Measurements from ENCODE around the gene DHCR24.

DHCR24 gene

DNA sequence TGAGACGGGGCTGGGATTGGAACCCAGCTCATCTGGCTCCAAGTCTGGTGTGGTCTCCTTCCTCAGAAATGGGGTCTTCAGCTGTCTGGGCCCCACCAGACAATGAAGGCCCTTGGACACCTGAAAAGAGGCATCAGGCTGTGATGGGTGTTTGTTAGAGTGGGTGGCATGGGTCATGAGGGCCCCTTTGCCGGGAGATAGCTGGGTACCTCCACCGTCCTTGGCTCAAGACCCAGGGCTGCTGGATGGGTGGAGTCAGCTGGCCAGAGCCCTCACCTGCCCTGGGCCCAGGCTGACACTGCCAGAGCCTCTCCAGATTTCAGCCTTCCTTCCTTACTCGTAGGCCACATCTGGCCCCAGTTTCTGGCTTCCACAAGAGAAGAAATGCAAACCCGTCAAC is 72.4 kb downstream of the DHCR24 start:
- no peak for TF ChIP-seq YY1 (IDR thresholded peaks at IDR 0.05; ENCODE audit: low read depth)
- no peak for TF ChIP-seq CEBPB (IDR thresholded peaks at IDR 0.05)

DNA sequence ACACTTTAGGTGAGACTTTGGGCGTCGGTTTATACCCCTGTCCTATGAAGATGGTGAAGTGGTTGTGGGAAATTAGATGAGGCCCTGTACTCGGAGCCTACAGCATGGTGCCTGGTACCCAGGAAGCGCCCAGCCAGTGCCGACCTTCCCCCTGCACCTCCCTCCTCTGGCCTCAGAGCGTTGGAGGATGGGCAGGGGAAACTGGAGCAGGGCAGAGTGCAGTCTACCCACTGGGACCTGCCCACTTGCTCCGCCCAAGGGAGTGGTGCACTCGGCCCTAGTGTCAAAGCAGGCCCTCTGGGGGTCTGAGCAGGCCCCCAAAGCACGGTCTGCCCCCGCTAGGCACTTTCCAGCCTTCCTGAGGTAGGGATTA is 72.9 kb downstream of the DHCR24 start:
- TF ChIP-seq, protein P1, sequence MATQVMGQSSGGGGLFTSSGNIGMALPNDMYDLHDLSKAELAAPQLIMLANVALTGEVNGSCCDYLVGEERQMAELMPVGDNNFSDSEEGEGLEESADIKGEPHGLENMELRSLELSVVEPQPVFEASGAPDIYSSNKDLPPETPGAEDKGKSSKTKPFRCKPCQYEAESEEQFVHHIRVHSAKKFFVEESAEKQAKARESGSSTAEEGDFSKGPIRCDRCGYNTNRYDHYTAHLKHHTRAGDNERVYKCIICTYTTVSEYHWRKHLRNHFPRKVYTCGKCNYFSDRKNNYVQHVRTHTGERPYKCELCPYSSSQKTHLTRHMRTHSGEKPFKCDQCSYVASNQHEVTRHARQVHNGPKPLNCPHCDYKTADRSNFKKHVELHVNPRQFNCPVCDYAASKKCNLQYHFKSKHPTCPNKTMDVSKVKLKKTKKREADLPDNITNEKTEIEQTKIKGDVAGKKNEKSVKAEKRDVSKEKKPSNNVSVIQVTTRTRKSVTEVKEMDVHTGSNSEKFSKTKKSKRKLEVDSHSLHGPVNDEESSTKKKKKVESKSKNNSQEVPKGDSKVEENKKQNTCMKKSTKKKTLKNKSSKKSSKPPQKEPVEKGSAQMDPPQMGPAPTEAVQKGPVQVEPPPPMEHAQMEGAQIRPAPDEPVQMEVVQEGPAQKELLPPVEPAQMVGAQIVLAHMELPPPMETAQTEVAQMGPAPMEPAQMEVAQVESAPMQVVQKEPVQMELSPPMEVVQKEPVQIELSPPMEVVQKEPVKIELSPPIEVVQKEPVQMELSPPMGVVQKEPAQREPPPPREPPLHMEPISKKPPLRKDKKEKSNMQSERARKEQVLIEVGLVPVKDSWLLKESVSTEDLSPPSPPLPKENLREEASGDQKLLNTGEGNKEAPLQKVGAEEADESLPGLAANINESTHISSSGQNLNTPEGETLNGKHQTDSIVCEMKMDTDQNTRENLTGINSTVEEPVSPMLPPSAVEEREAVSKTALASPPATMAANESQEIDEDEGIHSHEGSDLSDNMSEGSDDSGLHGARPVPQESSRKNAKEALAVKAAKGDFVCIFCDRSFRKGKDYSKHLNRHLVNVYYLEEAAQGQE (IDR thresholded peaks at IDR 0.05; ENCODE audit: low read depth), result no peak
- TF ChIP-seq YY1 (IDR thresholded peaks at IDR 0.05; ENCODE audit: low read depth) (no peak), TCF12 (IDR thresholded peaks at IDR 0.05; ENCODE audit: low read depth) (no peak), FOXM1 (IDR thresholded peaks at IDR 0.05; ENCODE audit: borderline replicate concordance, low read depth) (no peak), CEBPB (IDR thresholded peaks at IDR 0.05) (no peak), ZBTB7A (IDR thresholded peaks at IDR 0.05; ENCODE audit: low read depth) (no peak), CREB1 (IDR thresholded peaks at IDR 0.05; ENCODE audit: low read depth) (no peak), NFIC (IDR thresholded peaks at IDR 0.05) (no peak), EGR1 (IDR thresholded peaks at IDR 0.05) (no peak), TAF1 (IDR thresholded peaks at IDR 0.05; ENCODE audit: low read depth) (no peak), EP300 (IDR thresholded peaks at IDR 0.05; ENCODE audit: borderline replicate concordance) (no peak), RAD21 (IDR thresholded peaks at IDR 0.05; ENCODE audit: low read depth) (no peak)
- TF ChIP-seq, protein P2, sequence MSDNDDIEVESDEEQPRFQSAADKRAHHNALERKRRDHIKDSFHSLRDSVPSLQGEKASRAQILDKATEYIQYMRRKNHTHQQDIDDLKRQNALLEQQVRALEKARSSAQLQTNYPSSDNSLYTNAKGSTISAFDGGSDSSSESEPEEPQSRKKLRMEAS (IDR thresholded peaks at IDR 0.05), result no peak
- TF ChIP-seq, protein P3, sequence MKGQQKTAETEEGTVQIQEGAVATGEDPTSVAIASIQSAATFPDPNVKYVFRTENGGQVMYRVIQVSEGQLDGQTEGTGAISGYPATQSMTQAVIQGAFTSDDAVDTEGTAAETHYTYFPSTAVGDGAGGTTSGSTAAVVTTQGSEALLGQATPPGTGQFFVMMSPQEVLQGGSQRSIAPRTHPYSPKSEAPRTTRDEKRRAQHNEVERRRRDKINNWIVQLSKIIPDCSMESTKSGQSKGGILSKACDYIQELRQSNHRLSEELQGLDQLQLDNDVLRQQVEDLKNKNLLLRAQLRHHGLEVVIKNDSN (IDR thresholded peaks at IDR 0.05), result no peak

DNA sequence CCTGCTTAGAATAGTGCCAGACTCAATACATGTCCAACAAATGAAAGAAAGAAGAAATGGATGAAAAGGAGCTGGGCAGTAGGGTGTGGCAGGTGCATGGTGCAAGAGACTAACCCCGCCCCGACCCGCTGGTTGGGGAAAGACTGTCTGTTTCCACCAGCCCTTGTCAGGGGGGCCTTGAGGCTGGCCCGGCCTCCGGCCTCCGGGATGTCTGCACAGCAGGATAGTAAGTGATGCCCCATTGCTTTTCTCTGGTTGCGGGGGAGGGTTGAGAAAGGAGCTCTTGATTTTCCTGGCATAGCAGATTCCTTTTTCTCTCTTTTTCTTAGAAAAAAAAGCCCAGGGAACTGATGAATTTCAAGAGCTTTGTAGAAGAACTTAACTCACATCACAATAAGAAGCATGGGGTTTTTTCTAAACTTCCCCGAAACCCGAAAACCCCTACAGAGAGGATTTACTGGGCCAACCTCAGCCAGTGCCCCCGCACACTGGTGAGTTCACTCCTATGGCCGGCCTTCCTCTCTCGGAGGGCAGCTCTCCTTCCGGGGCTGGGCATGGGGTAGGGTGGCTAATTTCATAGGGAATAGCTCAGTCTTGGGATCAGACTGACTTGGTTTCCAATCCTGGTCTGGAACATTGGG is 73.4 kb downstream of the DHCR24 start:
- TF ChIP-seq EGR1 (IDR thresholded peaks at IDR 0.05) (no peak), ZBTB7A (IDR thresholded peaks at IDR 0.05; ENCODE audit: low read depth) (no peak), FOXM1 (IDR thresholded peaks at IDR 0.05; ENCODE audit: borderline replicate concordance, low read depth) (no peak)
- TF ChIP-seq, protein P1 (IDR thresholded peaks at IDR 0.05; ENCODE audit: low read depth), result no peak
- TF ChIP-seq, protein P3 (IDR thresholded peaks at IDR 0.05), result no peak

DNA sequence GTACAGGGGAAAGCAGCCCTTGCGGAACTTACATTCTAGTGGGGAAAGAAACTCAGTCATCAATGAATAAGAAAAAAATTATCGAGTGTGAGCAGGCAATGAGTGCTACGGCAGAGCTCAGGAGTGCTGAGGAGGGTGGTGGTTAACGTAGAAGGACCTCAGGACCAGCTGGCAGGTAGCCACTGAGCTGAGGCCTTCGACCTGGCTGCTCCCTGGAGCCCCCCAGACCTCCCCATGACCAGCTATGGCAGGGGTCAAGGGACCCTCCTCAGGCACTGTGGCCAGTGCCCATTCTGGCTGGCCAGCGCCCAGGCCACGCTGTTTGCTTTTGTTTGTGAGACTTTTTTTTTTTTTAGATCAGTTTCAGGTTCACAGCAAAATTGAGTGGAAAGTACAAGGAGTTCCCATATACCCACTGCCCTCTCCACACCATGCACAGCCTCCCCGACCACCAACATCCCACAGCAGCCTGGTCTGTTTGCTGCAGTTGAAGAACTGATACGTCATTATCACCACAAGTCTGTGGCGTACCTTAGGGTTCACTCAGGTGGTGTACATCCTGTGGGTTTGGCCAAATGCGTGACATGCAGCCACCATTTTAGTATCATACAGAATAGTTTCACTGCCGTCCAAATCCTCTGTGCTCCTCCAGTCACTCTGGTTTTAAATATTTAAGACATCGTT is 74.1 kb downstream of the DHCR24 start:
- no peak for TF ChIP-seq RAD21 (IDR thresholded peaks at IDR 0.05; ENCODE audit: low read depth)
- no peak for TF ChIP-seq YY1 (IDR thresholded peaks at IDR 0.05; ENCODE audit: low read depth)
- TF ChIP-seq FOXM1 (IDR thresholded peaks at IDR 0.05; ENCODE audit: borderline replicate concordance, low read depth), result no peak
- TF ChIP-seq TAF1 (IDR thresholded peaks at IDR 0.05; ENCODE audit: low read depth), result no peak
- TF ChIP-seq CREB1 (IDR thresholded peaks at IDR 0.05; ENCODE audit: low read depth), result no peak
- no peak for TF ChIP-seq TCF12 (IDR thresholded peaks at IDR 0.05; ENCODE audit: low read depth)
- TF ChIP-seq ZBTB7A (IDR thresholded peaks at IDR 0.05; ENCODE audit: low read depth), result no peak
- no peak for TF ChIP-seq EGR1 (IDR thresholded peaks at IDR 0.05)
- TF ChIP-seq, protein P3 (IDR thresholded peaks at IDR 0.05), result no peak
- TF ChIP-seq, protein P1 (IDR thresholded peaks at IDR 0.05; ENCODE audit: low read depth), result no peak
- no peak for TF ChIP-seq EP300 (IDR thresholded peaks at IDR 0.05; ENCODE audit: borderline replicate concordance)
- no peak for TF ChIP-seq TEAD4 (IDR thresholded peaks at IDR 0.05)
- TF ChIP-seq NFIC (IDR thresholded peaks at IDR 0.05), result no peak
- TF ChIP-seq, protein P2 (IDR thresholded peaks at IDR 0.05), result no peak
- TF ChIP-seq CEBPB (IDR thresholded peaks at IDR 0.05), result no peak

All from Ishikawa (cell line).